ENCODE data around the gene TMEM190.

DNA sequence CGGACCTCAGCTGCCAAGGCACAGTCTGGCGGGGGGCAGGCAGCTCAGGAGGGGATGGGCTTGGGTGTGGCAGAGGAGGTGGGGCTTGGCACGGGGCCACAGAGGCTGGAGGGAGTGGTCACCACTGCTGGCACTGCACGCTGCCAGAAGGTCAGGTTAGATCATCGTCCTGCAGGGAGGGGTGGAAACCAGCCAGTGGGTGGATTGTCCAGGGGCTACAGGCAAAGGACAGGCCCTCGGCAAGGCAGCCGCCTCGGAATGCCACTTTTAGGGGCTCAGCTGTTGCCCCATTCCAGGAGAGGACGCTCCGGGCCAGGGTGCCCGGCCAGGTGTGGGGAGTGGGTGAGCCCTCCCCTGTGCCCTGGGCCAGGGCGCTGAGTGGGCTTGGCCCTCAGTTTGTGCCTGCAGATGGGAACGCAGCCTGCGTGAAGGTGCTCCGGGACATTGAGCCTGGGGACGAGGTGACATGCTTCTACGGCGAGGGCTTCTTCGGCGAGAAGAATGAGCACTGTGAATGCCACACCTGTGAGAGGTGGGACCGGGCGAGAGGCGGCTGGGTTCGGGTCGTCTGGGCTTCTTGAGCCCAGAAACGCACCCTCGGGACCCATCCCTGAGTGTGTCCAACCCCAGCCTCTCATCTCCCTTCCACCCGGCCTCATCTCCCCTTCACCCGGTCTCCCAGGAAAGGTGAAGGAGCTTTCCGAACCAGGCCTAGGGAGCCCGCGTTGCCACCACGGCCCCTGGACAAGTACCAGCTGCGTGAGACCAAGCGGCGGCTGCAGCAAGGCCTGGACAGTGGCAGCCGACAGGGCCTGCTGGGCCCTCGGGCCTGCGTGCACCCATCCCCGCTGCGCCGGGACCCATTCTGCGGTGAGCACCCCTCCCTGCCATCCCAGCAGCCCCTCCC is 30.6 kb upstream of the TMEM190 start:
- TF ChIP-seq, protein P1, sequence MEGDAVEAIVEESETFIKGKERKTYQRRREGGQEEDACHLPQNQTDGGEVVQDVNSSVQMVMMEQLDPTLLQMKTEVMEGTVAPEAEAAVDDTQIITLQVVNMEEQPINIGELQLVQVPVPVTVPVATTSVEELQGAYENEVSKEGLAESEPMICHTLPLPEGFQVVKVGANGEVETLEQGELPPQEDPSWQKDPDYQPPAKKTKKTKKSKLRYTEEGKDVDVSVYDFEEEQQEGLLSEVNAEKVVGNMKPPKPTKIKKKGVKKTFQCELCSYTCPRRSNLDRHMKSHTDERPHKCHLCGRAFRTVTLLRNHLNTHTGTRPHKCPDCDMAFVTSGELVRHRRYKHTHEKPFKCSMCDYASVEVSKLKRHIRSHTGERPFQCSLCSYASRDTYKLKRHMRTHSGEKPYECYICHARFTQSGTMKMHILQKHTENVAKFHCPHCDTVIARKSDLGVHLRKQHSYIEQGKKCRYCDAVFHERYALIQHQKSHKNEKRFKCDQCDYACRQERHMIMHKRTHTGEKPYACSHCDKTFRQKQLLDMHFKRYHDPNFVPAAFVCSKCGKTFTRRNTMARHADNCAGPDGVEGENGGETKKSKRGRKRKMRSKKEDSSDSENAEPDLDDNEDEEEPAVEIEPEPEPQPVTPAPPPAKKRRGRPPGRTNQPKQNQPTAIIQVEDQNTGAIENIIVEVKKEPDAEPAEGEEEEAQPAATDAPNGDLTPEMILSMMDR (IDR thresholded peaks at IDR 0.05), result no peak
- TF ChIP-seq POLR2A (IDR thresholded peaks at IDR 0.05) (no peak), EP300 (IDR thresholded peaks at IDR 0.05) (no peak)
